ENCODE data around the gene GRK5.

Gene GRK5

DNA sequence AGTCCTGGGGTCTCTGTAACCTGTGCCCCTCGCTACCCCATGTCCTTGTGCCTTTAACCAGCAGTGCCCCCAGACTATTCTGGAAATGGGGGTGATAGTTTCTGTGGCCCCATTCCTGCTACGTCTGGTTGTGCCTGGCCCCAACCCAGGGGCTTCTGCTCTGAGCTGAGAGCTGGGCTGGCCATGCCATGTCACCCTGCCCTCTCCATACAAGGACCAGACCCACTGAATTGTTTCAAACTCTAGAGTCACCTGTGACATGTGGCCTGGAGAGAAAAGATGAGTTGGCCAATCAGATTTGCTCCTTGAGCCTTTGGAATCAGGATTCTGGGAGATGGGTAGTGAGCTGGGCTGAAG is 108.6 kb downstream of the GRK5 start:
- DNase-seq (ENCODE audit: low read depth) = no peak

DNA sequence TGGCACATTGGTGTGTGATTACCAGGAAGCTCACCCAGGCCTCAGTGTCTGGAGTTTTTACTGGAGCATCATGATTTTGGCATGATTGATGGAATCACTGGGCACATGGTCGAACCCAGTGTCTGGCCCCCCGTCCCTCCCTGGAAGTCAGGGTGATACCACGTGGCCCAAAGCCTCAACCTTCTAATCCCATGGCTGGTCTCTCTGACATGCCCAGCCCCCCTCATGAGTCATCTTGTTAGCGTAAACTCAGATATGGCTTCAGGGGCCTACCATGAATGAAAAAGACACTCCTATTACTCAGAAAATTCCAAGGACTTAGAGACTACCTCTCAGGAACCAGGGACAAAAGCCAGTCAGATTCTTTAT is 109.3 kb downstream of the GRK5 start:
- peak; percentile 94 for DNase-seq (ENCODE audit: low read depth)

DNA sequence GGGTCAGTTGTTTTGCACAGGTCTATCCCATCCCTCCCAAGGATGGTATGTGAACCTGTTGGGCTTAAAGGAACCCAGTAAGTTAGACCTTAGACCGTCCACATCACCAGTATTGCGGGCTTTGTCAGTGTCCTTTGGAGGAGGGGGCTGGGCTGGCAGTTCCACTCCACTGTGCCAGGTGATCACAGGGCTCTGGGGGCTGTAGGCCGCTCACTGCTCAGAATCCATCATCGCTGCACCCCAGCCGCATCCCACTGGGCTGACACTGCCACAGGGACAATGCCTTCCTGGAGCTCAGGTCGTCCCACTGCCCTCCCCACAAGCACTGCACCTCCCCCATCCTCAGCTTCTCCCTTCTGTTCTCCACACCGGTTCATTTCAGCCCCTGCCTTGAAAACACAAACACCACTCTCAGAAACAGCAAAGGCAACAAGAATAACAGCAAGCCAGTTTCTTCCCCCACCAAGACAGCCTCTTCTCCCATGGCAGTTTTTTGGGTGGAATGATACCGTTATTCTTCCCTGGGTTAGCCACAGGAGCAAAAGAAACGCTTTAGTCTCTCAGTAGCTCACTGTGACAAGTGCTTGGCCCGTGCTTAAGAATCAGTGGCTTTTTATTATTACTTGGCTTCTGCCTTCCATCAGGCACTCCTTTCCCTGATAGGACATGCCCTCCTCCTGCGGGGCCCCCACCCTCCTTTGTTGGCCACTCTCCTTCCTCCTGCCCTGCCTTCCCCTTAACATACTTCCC is 111.2 kb downstream of the GRK5 start:
- DNase-seq (ENCODE audit: low read depth) = no peak

DNA sequence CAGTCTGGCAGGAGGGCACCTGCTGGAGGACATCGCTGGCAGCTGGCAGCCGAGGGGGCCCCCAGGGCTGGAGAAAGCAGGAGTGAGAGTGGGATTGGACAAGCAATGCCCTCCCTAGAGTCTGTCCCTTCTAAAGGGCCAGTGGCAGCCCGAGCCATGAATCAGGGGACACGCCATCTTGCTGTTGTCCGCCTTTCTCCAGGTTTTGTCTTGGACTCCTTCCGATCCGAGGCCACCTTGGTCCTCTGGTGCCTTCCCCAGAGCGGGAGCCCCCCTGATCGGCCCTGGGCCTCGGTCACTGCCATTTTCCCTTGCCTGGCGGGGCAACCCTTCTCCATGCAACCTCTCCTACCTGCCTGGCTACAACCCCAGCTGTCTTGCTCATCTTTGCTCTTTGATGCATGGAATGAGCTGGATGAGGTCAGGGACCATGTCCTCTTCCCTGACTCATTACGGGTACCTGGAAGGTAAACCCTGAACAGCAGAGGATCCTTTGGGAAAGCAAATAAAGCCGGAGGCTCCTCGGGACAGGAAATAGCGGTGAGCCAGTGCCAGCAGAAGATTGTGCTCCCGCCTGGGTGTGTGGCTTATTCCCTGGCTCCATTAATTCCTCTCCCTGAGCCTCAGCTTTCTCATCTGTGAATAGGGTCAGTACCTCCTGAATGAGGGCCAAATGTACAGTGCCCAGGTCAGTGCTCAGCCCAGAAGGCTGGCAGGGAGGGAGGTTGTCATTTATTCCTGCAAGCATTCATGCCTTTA is 112.0 kb downstream of the GRK5 start:
- DNase-seq (ENCODE audit: low read depth) = no peak

DNA sequence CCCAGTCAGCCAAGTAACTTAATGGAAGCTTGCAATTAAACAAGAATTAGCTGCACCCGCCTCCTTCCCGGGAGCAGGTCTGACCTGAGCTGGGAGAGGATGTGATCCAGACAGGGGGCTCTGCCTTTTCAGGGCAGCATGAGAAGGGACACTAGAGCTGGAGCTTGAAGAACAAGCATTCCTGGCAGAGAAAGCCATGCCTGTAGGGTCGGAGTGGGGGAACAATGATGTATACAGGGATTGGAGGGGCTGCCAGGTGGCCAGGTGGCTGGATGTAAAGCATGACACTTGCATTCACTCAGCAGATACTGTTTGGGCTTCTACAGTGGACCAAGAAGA is 112.5 kb downstream of the GRK5 start:
- DNase-seq (ENCODE audit: low read depth) = no peak

DNA sequence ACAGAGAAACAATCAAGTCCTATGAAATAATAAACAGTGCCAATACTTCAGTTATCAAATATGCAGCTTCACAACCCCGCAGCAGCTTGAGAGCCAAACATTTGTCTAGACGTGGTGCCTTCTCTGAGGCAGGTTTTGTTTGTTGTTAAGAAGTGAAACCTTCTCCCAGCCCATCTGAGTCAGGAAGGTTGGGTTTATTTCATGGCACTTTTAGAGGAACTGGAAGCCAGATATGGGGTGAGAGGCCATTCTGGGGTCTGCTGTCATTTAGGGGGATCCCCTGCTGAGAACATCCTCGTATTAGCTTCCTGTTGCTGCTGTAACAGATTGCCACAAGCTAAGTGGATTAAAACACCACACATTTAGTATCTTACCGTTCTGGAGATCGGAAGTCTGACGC is 113.6 kb downstream of the GRK5 start:
- no peak for DNase-seq (ENCODE audit: low read depth)

DNA sequence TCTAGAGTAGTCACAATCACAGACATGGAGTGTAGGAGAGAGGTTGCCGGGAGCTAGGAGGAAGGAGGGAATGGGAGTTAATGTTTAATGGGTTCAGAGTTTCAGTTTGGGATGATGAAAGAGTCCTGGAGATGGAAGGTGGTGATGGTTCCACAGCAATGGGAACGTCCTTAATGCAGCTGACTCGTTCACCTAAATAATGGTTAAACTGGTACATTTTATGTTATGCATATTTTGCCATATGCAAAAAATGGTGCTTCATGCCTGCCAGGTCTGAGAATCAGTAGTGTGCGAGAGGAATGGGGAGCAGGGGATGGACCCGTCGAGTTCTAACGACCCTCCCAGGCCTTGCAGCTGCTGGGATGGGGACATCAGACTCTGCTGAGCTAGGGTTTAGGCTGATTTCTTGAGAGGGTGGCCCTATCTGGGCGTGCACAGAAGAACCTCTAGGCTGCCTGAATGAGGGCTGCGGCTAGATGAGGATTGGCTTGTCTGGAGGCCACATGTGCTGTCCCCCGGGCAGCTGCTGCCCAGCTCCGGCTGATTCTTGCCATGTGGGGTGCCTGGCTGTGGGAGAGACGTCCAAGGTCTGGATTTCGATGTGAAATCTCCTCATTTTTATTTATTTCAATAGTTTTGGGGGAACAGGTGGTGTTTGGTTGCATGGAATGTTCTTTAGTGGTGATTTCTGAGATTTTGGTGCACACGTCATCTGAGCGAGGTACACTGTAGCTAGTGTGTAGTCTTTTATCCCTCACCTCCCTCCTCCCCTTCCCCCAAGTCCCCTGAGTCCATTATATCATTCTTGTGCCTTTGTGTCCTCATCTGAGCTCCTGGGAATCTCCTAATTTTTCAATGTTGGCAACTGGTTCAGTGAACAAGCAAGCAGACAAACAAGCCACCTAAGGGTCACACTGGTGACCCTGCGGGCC is 116.0 kb downstream of the GRK5 start:
- no peak for DNase-seq (ENCODE audit: low read depth)

DNA sequence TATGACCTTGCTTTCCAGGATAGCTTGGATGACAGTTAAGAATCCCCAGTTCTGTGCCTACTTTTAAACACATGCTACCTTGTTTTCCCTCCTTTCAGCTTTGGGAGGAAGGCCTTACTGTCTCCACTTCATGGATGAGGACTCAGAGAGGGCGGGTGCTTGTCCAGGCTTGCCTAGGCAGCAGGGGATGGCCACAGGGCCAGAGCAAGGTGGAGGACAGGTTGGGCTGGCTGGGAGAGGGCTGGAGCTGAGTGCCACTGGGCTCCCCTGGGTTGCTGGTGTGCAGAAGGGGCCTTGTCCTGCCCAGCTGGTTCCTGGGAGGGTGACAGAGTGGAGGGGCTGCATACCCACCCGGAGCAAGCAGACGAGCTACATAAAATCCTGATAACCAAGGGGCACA is 117.8 kb downstream of the GRK5 start:
- no peak for DNase-seq (ENCODE audit: low read depth)

DNA sequence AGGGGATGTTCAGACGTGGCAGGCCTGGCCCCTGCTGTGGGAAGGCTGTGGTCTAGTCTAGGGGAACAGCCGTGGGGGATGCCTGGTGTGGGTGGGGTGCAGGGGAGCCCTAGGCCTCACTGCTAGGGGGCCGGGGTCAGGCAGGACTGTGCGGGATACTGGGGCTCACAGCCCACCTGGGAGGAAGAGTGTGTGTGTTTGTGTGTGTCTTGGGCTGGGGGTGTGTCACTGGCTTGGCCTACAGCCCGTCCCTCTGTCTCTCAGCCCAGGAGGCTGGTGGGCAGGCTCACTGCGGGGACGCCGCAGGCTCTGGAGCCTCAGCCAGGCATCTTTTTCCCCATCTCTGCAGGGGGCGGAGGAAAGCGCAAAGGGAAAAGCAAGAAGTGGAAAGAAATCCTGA is 118.8 kb downstream of the GRK5 start:
- DNase-seq (ENCODE audit: low read depth) = no peak

DNA sequence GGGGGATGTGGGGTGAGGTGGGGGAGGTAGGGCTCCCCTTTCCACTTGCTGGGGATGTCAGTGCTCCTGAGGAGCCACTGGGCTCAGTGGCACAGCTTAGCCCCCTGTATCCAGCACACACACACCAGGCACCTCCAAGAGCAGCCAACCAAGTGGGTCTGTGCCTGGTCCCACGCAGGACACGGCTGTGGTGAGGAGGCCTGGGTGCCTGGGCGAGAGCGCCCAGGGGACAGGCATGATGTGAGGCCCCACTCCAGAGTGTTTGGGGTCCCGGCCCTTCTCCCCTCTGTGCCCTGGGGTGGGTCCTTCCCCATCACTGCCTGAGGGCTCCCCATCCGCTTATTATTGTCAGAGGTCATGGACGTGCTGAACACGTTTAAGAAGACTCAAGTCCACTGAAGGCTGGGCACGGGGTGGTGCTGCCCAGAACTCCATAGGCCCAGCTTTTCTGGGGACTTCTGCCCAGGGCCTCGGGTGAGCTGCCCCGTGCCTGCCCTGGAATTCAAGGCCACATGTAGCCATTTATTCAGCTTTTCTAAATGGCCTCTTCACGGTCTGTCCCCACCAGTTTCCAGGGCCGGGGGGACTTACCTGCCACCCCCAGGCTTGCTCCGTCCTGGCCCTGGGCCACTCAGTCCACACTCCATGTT is 119.8 kb downstream of the GRK5 start:
- DNase-seq (ENCODE audit: low read depth) = no peak

DNA sequence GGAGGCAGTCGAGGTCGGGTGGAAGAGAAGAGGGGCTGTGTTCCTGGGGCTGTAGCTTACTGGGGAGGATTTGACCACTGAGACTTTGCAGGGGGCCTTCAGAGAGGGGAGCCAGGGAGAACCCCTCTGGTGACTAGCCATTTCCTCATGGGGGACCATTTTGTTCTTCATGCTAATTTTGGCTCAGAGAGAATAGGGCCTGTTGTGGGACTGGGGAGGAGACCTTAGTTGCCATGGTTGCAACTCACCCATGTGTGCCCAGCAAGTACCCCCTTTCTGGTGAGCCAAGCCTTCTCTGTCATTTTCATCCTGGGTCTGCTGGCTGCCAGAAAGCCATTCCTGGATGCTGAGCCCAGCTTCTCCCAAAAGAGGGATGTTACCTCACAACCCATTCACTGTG is 120.9 kb downstream of the GRK5 start:
- DNase-seq (ENCODE audit: low read depth) = no peak

DNA sequence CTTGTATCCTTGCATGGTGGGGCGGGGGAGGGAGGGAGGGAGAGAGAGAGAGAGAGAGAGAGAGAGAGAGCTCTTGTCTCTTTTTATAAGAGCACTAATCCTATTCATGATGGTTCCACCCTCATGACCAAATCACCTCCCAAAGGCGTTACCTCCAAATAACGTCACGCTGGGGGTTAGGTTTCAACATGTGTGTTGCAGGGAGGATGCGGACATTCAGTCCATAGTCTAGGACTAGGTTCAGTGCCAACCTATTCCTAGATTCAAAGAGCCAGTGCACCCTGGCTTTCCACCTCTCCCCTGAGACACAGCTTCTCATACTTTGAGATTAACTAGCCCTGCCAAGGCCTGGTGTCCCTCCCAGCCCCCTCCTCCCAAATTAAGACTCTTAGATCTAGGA is 123.0 kb downstream of the GRK5 start:
- no peak for DNase-seq (ENCODE audit: low read depth)

DNA sequence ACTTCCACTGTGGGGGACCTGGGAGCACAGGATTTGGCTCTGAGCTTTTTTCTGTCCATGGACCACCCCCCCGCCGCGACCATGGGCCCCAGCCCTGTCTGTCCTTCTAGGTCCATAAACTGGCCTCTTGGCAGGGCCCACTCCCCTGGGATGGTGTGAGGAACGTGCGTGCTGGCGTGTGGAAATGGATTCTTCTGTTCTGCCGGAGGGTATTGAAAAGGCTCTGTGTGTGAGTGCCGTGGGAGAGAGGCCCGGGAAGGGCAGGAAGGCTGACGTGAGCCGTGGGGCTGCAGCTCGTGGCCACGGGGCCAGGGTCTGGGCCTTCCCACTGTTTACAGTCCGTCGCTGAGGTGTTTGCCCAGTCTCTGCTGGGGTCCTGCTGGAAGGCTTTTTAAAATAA is 123.7 kb downstream of the GRK5 start:
- DNase-seq (ENCODE audit: low read depth) = no peak

DNA sequence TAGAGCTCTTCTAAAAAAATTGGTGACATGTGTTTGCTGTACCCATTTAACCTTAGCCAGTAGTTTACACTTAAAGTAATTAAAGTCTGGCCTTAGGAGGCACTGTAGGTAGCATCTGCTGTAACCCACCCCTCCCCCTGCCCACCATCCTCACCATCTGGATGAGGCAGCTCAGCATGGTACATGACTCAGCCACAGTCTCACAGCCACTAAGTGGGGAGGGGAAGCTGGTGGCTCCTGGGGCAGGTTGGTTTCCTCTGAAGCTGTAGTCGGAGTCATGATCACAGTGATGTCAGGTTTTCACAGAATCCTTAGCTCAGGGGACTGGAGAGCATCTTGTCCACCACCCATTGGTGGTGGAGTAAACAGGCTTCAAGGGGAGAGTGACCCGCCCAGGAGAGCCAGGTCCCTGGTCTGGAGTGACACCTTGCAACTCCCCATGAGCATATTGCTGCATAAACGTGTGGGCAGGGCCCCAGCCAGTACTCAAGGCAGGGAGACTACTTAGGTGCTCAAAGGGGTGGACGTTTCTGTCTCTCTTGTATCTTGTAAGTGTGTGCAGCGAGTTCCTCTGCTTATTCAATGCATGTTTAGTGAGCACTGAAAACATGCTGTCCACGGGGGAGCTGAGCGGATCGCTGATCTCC is 125.9 kb downstream of the GRK5 start:
- DNase-seq (ENCODE audit: low read depth) = peak; percentile 56

DNA sequence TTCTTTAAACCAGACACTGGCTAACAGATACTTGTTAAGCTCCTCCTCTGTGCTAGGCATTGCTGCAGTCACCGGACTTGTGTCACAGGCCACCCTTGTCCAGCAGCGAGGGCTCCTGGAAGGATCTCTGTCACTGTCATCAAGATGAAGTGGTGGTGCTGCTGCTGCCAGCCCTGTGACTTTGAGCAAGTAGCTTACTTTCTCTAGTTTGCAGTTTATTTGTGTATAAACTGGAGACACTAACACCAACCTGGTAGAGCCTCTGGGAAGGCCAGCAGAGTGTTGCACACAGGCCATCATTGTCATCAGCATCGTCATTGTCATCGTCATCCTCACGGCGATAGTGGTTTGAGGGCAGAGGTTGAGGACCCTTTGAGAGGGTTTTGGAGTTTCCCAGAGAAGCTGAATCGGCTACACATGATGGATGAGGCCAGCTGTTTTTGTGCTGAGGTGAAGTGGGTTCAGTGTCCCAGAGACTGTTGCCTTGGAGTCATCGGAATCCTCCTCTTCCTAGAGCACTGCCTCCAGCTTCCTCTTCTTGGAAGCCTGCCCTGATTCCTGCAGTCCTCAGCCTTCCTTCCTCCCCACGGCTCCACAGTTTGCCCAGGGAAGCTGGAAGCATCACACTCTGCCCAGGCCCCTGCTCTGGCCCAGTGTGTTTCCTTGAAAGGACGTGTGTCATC is 128.4 kb downstream of the GRK5 start:
- peak; percentile 48 for DNase-seq (ENCODE audit: low read depth)

DNA sequence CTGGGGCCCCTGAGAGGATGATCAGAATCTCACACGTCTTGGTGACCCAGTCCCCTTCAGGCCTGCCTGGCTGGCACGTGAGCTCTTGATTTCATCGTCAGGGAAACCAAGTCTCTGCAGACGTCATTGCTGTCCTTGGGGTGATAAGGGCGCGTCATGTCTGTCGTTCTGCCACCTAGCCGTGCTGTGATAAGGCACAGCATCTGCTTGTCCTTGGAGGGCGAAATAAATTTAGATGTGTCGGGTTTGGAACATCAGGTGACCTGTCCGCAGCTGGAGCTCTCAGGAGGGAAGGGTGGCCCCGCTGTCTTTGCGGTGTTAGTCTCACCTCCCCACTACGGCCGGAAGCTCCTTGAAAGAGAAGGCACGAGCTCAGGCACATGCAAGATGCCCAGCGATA is 129.2 kb downstream of the GRK5 start:
- no peak for DNase-seq (ENCODE audit: low read depth)

DNA sequence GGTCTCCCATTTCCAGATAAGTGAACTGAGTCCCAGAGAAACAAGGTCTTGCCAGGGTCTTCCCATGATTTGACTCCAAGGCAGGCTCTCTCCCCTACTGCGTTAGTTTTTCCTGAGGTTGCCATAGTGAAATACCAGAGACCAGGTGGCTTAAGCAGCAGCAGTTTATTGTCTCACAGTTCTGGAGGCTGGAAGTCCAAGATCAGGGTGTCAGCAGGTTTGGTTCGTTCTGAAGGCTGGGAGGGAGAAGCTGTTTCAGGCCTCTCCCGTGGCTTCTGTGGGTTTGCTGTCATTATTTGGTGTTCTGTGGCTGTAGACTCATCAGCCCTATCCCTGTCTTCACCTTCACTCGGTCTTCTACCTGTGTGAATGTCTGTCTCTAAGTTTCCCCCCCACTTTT is 129.9 kb downstream of the GRK5 start:
- DNase-seq (ENCODE audit: low read depth) = no peak

DNA sequence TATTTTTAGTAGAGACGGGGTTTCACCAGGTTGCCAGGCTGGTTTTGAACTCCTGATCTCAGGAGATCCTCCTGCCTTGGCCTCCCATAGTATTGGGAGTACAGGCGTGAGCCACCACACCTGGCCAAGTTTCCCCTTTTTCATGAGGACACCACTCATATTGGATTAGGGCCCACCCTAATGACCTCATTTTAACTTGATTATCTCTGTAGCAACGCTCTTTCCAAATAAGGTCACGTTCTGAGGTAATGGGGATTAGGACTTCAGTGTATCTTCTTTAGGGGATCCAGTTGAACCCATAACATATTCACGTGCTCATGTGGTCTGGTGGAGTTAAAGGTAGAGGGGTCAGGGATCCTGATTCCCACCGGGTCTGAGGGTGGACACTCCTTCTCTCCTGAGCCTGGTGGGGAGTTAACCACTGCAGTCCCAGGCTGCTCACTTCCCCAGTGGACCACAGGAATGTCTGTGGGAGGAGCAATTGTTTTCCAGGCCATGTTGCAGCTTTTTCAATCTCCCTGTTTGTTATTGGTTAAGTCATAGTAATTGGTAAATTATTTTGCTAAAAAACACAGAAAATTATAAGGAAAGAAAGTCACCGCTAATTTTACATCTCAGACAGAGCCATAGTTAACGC is 130.5 kb downstream of the GRK5 start:
- peak; percentile 75 for DNase-seq (ENCODE audit: low read depth)

DNA sequence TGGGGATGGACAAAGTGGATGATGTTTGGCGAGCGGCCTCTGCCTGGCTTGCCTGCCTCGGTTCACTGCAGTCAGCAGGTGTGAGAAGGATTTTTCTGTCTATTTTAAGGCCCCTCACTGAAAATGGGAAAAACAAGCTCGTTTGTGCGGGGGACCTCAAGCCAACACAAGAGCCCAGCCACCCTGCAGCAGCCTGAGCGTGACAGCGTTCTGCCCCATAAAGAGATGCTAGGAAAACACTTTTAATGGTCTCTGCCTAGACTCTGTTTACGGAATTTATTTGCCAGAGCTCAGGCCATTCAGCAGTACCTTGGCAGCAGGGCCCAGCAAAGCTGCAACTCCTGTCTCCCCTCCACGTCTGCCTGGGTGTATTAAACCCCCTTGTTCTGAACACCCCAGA is 131.7 kb downstream of the GRK5 start:
- DNase-seq (ENCODE audit: low read depth) = no peak

DNA sequence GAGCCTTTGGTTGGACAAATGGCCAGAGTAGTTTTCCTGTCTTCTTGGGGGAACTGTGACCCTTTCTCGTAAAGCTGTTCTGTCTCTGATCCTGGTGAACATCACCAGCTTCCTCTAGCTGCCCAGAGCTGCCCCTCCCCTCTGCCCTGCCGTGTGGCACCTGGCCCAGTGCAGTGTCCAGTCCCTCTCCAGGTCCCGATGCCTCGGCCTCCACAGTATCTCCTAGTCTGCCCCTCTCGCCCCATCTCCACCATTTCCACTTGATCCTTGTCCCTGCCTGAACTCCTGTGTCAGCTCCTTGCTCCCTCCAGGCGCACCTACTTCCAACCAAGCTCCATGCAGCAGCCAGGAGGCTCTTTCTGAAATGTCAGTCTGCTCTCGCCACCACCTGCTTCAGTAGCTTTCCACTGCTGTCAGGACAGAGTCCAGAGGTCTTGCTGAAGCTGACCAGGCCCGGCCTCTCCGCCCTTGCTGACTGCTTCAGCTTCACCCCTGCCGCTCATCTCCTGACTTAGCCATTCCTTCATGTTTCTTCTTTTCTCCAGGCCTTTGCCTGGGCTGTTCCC is 133.6 kb downstream of the GRK5 start:
- DNase-seq (ENCODE audit: low read depth) = no peak
